GM19455 (cell line): ENCODE measurements around the gene ASPM.
A peak's percentile ranks its signal among the peaks of the same experiment; 100 is the strongest.
"Not testable (repeated sequence)": the region's sequence is repeated elsewhere in the genome, so short reads cannot be mapped to it uniquely, and the experiment has no call there.

ENCODE experiments used
- ATAC-seq: cut with Tn5 transposase; IDR thresholded peaks from one replicate; pipeline ENCODE4 v1.9.1; 2021; ENCODE audit not compliant: unreplicated experiment

Gene ASPM

DNA sequence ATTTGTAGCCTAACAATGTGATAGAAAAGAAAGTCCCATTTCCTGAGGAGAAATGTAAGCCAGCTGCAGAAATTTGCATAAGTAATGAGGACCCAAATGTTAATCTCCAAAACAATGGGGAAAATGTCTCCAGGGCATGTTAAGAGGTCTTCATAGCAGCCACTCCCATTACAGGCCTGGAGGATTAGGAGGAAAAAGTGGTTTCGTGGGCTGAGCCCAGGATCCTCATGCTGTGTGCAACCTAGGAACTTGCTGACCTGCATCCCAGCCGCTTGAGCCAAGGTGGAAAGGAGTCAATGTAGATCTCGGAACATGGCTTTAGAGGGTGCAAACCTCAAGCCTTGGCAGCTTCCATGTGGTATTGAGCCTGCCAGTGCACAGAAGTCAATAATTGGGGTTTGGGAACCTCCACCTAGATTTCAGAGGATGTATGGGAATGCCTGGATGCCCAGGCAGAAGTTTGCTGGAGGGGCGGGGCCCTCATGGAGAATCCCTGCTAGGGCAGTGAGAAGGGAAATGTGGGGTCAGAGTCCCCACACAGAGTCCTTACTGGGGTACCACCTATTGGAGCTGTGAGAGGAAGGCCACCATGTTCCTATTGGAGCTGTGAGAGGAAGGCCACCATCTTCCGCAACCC, 65.2 kb downstream of the ASPM start:
- no peak for ATAC-seq

DNA sequence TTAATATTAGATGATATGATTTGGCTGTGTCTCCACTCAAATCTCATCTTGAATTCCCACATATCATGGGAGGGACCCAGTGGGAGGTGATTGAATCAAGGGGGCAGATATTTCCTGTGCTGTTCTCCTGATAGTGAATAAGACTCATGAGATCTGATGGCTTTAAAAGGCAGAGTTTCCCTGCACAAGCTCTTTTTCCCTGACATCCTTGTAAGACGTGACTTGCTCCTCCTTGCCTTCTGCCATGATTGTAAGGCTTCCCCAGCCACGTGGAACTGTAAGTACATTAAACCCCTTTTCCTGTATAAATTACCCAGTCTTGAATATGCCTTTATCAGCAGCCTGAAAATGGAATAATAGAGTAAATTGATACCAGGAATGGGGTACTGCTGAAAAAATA, 66.1 kb downstream of the ASPM start:
- no peak for ATAC-seq

DNA sequence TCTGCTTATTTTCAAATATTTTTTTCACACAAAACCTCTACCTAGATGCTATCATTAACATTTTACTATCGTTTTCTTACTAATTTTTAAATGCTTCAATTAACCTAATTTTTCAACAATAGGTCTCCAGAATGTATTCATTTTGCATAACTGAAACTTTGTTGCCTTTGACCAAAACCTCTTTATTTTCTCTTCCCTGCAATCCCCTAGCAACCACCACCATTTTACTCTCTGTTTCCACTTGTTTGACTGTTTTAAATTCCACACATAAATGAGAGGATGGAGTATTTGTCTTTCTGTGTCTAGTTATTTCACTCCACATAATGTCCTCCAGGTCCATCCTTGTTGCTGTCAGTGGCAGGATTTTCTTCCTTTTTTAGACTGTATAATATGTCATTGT, 69.9 kb downstream of the ASPM start:
- no peak for ATAC-seq

DNA sequence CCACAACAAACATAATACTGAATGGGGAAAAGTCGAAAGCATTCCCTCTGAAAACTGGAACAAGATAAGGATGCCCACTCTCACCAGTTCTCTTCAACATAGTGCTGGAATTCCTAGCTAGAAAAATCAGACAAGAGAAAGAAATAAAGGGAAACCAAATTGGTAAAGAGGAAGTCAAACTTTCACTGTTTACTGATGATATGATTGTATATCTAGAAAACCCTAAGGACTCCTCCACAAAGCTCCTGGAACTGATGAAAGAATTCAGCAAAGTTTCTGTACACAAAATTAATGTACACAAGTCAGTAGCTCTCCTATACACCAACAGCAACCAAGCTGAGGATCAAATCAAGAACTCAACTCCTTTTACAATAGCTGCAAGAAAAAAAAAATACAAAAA, 72.5 kb downstream of the ASPM start:
- ATAC-seq = no peak

DNA sequence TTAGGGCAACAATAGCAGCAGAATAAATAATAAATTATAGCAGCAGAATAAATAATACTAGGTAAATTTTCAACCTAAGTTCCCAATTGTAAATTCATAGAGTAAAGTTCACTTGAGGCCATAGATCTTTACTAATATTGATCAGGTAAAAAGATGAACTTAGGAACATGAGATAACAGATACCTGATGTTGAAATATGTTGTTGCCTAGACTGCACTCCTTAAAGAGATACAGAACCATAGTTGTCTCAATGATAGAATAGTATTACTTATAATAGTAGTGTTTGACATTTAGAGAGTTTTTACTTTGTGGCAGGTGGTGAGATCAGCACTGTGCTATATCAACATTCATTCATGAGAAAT, 79.0 kb downstream of the ASPM start:
- ATAC-seq = no peak

DNA sequence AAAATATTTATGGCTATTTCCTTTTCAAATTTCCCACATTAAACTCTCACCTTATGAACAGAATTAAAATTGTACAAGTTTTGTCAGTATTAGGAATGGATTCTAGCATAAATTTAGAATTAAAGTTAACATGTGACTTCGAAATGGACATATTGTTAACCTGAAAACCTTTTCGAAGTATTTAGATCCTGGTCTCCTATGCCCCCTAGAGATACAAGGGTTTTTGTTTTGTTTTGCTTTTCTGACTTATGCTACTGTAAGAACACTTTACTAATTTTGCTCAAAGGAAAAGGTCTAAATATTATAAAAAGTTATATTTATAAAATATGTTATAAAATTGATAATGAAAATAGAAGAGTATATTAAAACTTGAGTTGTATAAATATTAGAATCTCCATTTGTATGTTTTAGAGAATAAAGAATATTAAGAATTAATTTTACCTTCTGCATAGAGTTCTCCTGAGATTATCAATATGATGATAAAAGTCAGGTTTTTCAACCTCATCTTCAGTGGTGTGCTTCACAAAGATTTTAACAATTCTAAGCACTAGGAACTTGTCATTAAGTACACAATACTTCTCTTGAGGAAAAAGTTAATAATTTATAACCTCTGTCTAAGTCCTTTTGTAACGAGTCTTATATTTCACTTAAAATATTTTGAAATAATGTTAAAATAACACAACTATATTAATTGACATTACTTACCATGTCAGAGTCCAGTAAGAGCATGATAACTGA, 79.6 kb downstream of the ASPM start, which contains the start of gene F13B:
Gene F13B, minus strand, starts transcription at position 542 of the 738 bp plus-strand sequence. Its CDS starts 37 bp downstream, at position 505.
- ATAC-seq = no peak

DNA sequence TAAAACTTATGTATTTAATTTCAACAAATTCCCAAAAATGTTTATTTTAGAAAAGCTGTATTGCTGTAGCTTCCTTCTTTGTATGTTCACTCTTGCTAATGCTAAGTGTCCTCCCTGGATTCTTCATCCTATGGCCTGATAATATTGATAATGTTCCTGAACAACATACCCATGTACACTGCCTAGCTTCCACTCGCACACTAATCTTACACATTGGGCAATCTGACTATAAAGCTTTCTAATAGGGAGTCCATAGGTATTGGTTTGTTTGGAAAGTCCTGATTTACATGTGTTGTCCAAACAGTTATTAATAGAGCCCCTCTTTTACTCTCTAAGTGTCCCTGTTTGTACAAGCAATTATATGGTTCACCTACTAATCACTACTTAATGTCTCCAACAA, 80.2 kb downstream of the ASPM start:
- ATAC-seq = no peak

DNA sequence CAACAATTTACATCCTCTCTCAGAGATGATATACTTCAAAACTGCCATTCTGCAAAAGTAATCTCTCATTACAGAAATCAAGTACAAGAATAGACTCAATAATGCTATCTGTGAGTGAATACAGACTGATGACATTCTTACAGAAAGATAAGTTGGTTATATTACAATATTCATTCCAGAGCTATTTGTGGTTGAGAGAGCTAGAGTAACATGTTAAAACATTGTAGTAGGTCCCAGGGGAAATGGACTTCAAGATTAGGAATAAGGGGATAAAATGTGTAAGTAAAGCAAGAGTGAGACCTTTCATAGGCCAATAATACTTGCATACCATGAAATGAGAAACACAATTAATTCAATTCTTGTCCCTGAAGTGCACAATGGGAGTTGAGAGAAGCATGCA, 80.9 kb downstream of the ASPM start:
- no peak for ATAC-seq

DNA sequence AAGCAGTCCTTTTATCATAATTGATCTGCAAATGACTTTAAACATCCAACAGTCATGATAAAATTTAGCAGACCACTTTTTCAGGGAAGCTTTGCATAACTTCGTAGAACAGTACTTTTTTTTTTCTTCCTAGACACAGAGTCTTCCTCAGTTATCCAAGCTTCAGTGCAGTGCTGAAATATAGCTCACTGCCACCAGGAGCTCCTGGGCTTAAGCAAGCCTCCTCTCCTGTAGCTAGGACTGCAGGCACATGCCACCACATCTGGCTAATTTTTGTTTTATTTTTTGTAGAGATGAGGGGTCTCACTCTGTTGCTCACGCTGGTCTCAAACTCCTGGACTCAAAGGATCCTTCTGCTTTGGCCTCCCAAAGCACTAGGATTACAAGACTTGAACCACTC, 83.3 kb downstream of the ASPM start:
- peak; percentile 16 for ATAC-seq

DNA sequence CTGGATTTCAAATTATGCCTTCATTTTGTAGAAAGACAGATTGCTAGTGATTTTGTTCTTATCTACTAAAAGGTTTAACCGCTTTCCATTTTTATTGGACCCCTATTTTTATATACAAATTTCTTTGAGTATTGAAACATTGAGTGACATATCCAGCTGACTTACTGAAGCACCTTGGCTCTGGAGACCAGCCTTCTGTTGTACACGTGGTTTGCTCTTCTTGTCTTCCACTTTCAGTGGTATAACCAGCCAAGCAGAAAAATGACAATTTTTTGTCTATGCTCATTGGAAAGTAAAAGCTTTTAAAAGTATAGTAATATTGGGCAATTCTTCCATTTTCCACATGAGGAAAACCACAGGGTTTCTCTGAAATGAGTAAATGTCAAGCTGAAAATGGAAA, 83.8 kb downstream of the ASPM start:
- ATAC-seq = peak; percentile 80

DNA sequence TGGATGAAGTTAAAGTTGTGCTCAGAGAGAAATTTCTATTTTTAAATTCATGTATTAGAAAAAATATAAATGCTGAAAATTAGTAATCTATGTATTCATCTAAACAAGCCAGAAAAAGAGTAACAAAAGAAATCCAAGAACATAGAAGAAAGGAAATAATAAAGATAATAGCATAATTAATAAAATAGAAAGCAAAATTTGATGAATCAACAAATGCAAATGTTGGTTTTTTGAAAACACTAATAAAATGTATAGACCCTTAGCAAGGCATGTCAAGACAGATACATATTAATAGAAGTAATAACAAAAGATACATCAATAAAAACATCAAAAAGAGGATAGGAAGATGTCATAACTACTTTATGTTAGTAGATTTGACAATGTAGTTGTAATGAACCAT, 97.4 kb downstream of the ASPM start:
- no peak for ATAC-seq

DNA sequence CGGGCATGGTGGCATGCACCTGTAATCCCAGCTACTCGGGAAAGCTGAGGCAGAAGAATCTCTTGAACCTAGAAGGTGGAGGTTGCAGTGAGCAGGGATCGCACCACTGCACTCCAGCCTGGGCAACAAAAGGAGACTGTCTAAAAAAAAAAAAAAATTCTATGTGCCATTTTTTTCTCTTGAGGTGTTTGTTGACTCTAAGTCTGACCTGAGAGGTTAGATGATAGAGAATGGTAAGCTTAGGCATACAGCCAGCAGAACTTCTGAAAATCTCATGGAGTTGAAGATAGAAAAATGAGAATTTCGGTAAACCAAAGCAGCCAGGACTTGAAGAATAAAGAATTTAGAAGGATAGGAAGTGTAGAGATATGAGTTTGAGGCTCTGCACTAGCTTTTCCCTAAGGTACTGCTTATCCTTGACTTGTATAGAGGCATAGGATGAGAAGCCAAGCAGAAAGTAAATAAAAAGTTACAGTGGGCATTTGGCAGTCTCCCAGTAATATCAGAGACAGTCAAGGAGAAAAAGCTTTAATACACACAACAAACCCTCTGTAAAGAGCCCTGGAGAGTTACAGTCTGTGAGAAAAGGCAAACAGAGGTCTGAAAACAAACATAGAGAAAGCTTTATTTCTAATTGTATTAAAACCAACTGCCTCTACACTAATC, 103.7 kb downstream of the ASPM start:
- ATAC-seq = no peak

DNA sequence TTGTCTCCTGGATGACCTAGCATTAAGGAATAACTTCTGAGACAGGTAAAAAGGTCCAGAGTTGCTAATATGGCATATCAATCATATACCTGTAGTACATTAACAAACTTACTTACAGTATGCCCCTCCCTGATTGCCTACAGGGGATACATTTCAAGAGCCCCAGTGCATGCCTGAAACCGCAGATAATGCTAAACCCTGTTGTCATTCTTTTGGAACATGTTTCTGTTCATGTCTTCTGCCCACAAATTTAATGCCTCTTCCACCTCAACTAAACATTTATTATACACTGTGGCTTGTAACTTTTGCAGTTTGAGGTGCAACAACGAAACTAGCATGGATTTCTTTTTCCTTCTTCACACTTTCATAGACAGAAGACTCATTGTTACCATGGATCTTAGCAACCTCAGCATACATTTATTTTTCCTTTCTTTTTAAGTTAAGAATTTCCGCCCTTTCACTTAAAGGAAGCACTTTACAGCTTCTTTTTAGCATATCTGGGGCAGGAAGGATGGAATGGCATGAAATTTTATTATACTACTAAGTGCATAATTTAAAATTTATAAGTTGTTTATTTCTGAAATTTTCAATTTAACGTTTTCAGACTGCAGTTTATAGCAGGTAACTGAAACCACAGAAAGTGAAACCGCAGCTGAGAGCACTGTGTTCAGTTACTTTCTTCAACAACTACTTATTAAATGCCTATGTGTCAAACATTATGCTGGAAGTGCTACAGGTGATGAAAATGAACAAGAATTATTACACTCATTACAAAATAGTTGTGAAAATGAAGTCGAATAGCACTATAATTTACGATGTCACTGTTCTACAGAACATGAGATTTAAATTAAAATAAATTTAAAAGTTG, 104.7 kb downstream of the ASPM start:
- ATAC-seq = peak; percentile 89

DNA sequence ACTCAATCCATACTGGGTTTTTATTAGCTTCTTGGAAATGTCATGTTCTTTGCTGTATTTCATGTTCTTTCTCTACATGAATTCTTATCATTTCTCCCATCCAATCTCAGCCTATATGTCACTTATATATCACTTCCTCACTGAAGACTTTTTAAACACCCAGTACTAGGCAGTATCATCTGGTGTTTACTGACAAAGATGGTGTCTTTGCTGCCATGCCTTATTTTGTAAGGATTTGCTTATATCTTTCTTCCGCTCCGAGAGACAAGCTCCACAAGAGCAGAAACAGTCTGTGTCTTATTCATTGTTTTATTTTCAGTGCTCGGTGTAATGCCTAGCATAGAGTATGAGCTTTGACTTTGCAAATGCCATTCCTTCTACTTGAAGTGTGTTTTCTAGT, 109.6 kb downstream of the ASPM start:
- no peak for ATAC-seq

DNA sequence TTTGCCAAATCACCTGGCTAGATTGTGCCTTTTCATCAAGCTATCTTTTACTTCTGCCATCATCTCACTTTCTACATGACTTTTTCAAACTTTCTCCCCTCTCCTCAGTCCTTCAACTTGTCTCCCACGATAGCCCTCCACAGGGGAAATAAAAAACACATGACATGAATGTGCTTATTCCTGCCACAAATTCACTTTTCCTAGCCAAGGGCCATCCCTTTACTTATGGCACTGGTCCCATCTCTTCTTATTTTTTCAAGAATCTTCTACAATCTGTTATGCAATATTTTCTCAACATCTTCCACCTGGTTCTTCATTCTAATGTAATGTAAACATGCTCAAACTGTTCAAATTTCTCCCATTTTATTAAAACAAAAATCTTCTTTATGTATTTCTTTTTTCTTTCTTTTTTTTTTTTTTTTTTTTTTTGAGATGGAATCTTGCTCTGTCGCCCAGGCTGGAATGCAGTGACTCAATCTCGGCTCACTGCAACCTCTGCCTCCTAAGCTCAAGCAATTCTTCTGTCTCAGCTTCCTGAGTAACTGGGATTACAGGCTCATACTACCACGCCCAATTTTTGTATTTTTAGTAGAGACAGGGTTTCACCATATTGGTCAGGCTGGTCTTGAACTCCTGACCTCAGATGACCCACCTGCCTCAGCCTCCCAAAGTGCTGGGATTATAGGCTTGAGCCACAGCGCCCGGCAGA, 111.7 kb downstream of the ASPM start:
- ATAC-seq = not testable (repeated sequence)
